KMS-11 (cell line): ENCODE measurements around the gene GPR183.

Experiments
- H2AFZ ChIP-seq: fragments of 200-600 bp; sonication (generic); 2 replicates; pipeline ENCODE4 v1.6.1; 2016; ENCODE audit warnings: antibody characterized with exemption, mixed run types, low read depth
- H3K27ac ChIP-seq: fragments of 200-600 bp; sonication (generic); 2 replicates; pipeline ENCODE4 v1.6.1; 2016; ENCODE audit warnings: mild to moderate bottlenecking, mixed run types
- H3K27me3 ChIP-seq: fragments of 200-600 bp; sonication (generic); 2 replicates; pipeline ENCODE4 v1.6.1; 2017; ENCODE audit warnings: mild to moderate bottlenecking, low read depth, mixed run types, moderate library complexity; ENCODE audit not compliant: insufficient read depth
- H3K36me3 ChIP-seq: fragments of 200-600 bp; sonication (generic); 2 replicates; pipeline ENCODE4 v1.6.1; 2017; ENCODE audit warnings: mild to moderate bottlenecking, mixed run types; ENCODE audit not compliant: insufficient read depth
- H3K4me1 ChIP-seq: fragments of 200-600 bp; sonication (generic); 2 replicates; pipeline ENCODE4 v1.6.1; 2016; ENCODE audit warnings: mild to moderate bottlenecking, low read depth, mixed run types; ENCODE audit not compliant: poor library complexity, severe bottlenecking
- H3K4me2 ChIP-seq: fragments of 200-600 bp; sonication (generic); 2 replicates; pipeline ENCODE4 v1.7.0; 2016; ENCODE audit warnings: mild to moderate bottlenecking, mixed run types
- H3K4me3 ChIP-seq: fragments of 200-600 bp; sonication (generic); IDR thresholded peaks from 2 replicates; pipeline ENCODE4 v1.6.1; 2017; ENCODE audit warnings: low read depth, low read length, mixed read lengths; ENCODE audit not compliant: insufficient read depth
- H3K79me2 ChIP-seq: fragments of 200-600 bp; sonication (generic); 2 replicates; pipeline ENCODE4 v1.6.1; 2016; ENCODE audit warnings: low read depth, mixed run types; ENCODE audit not compliant: insufficient read depth
- H3K9ac ChIP-seq: fragments of 200-600 bp; sonication (generic); 2 replicates; pipeline ENCODE4 v1.6.1; 2016; ENCODE audit warnings: mild to moderate bottlenecking, mixed run types
- H4K20me1 ChIP-seq: fragments of 200-600 bp; sonication (generic); 2 replicates; pipeline ENCODE4 v1.6.1; 2016; ENCODE audit warnings: mild to moderate bottlenecking, mixed run types; ENCODE audit not compliant: insufficient read depth
- CTCF ChIP-seq: fragments of 200-600 bp; sonication (generic); conservative IDR thresholded peaks from 2 replicates; pipeline ENCODE4 v1.6.1; 2017; ENCODE audit warnings: low read depth, mild to moderate bottlenecking, antibody characterized with exemption, low read length, moderate library complexity, mixed read lengths

The GPR183 gene

GRCh38 chr13:99288089-99288488 lies 19.1 kb downstream of the GPR183 start:
- H3K36me3 ChIP-seq = no peaks in the 10 kb centered on the region
- H3K27me3 ChIP-seq = no peaks in the 10 kb centered on the region
- no peaks in the 10 kb centered on the region for H4K20me1 ChIP-seq
- H3K4me1 ChIP-seq = no peaks in the 10 kb centered on the region
- no peak overlapping the region for H3K9ac ChIP-seq
- TF ChIP-seq CTCF = no peak
- H3K4me2 ChIP-seq = no peak overlapping the region
- H3K79me2 ChIP-seq = no peaks in the 10 kb centered on the region
- H3K4me3 ChIP-seq = no peak overlapping the region
- no peak overlapping the region for H2AFZ ChIP-seq
- no peak overlapping the region for H3K27ac ChIP-seq

GRCh38 chr13:99287551-99287950 lies 19.6 kb downstream of the GPR183 start:
- no peaks in the 10 kb centered on the region for H3K79me2 ChIP-seq
- no peak overlapping the region for H2AFZ ChIP-seq
- H3K36me3 ChIP-seq = no peaks in the 10 kb centered on the region
- TF ChIP-seq CTCF = no peak
- no peak overlapping the region for H3K27ac ChIP-seq
- no peaks in the 10 kb centered on the region for H3K27me3 ChIP-seq
- H4K20me1 ChIP-seq = no peaks in the 10 kb centered on the region
- H3K4me1 ChIP-seq = no peaks in the 10 kb centered on the region
- H3K4me3 ChIP-seq = no peak overlapping the region
- H3K9ac ChIP-seq = no peak overlapping the region
- H3K4me2 ChIP-seq = no peak overlapping the region

GRCh38 chr13:99285432-99286182 lies 21.6 kb downstream of the GPR183 start:
- Histone ChIP-seq H3K27ac (no peak overlapping the region), H3K36me3 (no peaks in the 10 kb centered on the region)

GRCh38 chr13:99282264-99283231 lies 24.7 kb downstream of the GPR183 start:
- Histone ChIP-seq H3K27me3 (no peaks in the 10 kb centered on the region), H3K4me1 (no peaks in the 10 kb centered on the region), H3K79me2 (no peaks in the 10 kb centered on the region), H3K27ac (no peak overlapping the region), H2AFZ (no peak overlapping the region), H3K9ac (no peak overlapping the region), H3K36me3 (no peaks in the 10 kb centered on the region), H4K20me1 (no peaks in the 10 kb centered on the region), H3K4me3 (no peak overlapping the region), H3K4me2 (no peak overlapping the region)
- TF ChIP-seq CTCF = no peak

More at GRCh38 chr13:99285432-99286182, 21.6 kb downstream of the GPR183 start:
- H3K4me1 ChIP-seq = no peaks in the 10 kb centered on the region
- H3K27me3 ChIP-seq = no peaks in the 10 kb centered on the region
- H3K4me2 ChIP-seq = no peak overlapping the region
- H3K4me3 ChIP-seq = no peak overlapping the region
- H2AFZ ChIP-seq = no peak overlapping the region
- no peak overlapping the region for H3K9ac ChIP-seq
- H4K20me1 ChIP-seq = no peaks in the 10 kb centered on the region
- H3K79me2 ChIP-seq = no peaks in the 10 kb centered on the region
- TF ChIP-seq CTCF = no peak
